GM18526 (cell line): Measurements from ENCODE around the gene RIPOR1.

Experiments used
- POLR2A ChIP-seq: IDR thresholded peaks from 3 replicates; pipeline ENCODE4 v1.6.1; 2011; ENCODE audit not compliant: insufficient read length; ENCODE audit errors: extremely low read depth

Gene RIPOR1

DNA sequence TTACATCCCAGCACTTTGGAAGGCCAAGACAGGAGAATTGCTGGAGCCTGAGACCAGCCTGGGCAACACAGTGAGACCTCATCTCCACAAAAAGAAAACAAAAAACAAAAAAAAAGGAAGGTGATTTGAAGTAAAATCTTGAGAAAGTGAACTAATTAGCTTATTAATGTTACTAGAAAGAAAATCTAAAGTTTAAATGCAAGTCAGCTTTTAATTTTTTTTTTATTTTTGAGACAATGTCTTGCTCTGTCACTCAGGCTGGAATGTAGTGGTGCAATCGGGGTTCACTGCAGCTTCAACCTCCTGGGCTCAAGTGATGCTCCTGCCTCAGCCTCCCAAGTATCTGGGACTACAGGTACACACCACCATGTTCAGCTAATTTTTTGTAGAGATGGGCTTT, 30.2 kb downstream of the RIPOR1 start:
- TF ChIP-seq POLR2A = no peak

DNA sequence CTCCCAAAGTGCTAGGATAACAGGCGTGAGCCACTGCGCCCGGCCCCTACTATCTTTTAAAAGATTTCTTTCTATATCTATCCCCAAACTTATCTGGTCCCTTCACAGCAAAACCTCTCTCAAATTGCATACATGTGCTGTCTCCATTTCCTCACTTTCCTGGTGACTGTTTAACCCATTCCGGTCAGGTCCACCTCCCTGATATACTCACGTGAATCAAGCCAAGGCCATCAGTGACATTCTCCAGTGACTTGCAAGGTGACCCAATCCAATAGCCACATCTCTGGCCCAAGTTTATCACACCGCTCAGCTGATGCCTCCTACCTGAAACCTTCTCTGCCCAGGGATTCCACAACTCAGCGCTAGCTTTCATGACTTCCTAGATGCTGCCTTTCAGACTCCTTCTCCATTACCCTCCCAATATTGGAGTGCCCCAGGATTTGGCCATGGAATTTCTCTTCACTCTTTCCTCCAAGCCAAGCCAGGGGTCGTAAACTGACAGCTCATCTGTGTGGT, 32.3 kb downstream of the RIPOR1 start:
- TF ChIP-seq POLR2A = no peak

DNA sequence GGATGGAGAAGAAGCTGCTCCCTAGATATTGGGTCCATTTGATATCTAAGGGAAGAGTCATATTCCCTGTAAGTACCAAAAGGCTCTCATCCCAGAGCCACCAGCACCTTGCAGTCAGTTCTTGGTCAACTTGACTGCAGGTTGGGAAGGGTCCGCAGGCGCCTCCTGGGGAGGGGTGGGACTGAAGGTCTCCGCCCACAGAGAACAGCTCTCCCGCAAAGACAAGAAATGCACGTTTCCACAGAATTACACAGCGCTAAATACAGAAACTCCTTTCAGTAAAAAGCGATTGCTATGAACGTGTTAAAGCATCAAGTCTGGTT, 32.8 kb downstream of the RIPOR1 start:
- no peak for TF ChIP-seq POLR2A

DNA sequence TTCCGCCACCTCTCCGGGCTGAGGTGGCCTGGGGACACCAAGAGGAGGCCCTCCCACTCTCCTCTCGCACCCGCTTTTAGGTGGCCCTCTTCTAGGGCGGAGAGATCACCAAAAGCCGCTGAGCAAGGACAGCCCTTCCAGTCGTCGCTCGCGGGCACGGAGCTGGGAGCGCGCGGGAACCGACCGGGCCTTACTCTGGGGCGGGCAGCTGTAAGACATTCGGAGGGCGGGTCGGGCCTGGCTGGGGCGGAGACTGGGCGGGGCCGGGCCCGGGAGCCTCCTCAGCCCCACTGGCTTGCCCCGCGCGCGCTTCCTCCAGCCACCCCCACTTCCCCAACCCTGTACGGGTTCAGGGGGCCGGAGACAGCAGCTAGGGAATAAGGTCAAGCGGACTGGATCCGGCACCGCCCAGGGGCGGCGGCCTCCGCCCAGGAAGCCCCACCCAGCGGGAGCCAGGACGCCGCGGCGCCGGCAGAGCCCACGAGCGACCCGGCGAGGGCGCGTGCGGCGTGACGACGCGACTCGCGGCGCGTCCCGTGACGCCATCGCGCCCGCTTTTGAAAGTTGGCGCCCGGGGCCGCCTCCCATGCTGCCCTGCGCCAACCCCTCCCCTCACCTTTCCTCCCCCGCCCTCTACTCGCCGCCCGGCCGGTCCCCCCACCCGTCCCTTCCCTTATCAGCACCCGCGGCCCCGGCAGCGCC, 33.3 kb downstream of the RIPOR1 start:
- peak; percentile 93 for TF ChIP-seq POLR2A

DNA sequence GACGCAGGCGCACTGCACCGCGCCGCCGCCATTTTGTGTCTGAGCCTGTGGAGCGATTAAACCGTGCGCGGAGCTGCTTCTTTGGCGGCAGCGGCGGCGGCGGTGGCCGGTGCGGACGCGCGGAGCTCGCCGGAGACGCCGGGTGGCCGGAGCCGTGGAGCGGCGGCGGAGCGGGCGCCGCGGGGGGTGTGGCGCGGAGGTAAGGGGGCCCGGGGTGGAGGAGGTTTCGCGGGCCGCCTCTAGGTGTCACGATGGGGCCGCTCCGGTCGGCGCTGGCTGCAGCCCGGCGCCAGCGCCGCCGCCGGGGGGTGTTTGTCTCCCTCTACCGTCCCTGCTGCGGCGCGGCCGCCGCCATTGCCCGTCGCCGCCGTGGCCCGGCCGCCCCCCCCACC, 33.9 kb downstream of the RIPOR1 start, which contains the start of gene CTCF:
TSS of gene CTCF (plus strand) at position 1 of the 392 bp plus-strand sequence. CDS start 48,307 bp downstream, outside the sequence.
- peak; percentile 37 for TF ChIP-seq POLR2A

DNA sequence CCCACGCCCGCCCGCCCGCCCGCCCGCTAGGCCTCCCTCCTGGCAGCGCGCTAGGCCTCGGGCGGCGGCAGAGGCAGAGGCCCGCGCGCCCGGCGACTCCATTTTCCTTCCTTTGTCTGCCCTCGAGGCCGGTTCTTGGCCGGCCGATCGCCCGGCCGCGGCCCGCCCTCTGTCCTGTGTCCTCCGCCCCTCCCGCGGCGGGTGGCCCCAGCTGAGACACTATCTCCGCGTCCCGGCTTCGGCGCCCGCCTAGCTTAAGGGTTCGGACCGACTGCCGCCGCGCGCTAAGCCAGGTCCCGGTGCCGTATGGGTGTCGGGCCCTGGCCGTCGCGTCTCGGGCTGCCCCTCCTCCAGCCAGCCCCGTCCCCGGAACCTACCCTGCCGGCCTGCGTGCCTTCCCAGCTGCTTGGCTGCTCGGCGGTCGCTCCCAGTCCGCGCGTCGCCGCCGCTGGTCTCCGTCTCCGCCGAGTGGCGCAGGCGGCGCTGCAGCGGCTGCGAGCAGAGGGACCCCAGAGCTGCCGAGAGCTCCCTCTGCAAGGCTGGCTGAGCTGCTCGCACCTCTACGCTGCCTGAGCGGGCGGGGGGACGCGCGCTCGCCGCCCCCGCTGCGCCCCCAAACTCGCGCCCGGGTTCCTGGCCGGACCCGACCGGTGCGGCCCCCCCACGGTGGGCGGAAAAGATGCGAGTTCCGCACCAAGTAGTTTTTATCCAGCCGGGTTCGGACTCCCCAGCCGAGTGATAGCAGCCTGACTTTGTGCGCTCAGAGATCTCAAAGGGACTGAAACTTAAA, 34.5 kb downstream of the RIPOR1 start:
- TF ChIP-seq POLR2A = peak; percentile 61

DNA sequence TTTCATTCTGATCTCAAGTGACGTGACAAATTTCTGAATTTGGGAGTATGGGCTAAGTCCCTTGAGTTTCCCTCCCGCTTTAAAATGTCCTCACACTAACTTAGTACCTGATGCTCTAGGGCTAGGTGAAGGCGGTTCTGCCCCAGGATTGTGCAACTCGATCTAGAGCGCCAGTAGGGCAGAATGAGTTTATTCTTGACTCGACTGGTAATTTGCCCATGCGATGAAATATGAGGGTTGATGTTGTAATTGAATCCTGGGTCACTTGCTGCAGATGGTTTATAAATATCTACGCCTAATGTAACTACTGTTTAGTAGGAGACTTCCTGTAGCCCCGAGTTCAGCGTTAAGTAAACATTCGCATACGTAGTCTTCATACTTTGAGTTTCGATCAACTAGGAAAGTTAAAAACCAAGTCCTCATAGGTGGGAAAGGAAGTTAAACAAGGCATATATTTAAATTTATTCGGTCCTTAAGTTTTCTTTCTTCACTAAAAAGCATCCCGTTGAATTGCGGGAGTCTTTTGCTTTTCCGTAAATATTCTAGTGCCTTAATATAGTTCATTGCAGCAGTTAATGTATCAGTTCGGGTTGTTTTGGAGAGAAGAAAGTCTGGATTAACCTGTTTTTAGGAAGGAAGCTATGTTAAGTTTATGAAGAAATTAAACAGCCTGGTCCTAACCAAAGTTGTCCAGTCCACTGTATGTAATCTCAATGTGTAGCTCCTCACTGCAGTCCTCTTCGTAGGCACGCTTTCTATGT, 35.3 kb downstream of the RIPOR1 start:
- no peak for TF ChIP-seq POLR2A

DNA sequence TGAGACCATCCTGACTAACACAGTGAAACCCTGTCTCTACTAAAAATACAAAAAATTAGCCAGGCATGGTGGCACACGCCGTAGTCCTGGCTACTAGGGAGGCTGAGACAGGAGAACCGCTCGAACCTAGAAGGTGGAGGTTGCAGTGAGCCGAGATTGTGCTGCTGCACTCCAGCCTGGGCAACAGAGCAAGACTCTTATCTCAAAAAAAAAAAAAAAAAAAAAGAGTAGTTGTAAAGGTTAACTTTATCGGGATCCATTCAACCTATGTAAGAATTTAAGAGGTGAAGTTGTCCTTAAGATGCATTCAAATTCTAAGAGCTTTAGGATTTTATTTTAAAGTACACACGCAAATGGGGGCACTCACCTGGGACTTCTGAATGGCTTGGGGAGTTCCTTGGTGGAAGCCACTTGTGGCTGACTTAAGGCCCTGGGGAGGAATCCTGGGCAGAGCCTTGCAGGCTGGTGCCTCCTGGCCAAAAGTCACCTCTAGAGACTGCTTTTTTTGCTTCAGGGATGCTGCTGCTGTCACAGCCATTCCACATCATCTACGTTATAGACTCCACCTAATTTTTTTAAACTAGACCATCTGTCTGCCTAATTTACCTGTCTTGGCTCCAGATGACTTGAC, 37.0 kb downstream of the RIPOR1 start:
- no peak for TF ChIP-seq POLR2A

DNA sequence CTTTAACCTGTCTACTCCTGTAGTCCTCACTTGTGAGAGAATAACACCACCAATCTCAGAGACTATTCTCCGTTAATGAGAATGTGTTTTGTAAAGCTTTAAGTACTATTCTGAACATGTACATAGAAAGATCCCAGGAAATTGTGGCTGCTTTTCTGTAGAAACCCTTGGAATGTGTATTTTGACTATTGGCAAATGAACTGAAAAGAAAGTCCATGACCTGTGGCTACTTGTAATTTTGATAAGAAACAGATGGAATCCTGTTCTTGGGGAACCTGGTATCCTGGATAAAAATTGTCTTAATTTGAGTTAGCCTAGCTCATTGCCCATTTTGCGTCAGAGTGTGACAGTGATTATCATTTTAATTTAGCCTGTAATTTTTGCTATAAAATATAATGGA, 42.8 kb downstream of the RIPOR1 start:
- no peak for TF ChIP-seq POLR2A

DNA sequence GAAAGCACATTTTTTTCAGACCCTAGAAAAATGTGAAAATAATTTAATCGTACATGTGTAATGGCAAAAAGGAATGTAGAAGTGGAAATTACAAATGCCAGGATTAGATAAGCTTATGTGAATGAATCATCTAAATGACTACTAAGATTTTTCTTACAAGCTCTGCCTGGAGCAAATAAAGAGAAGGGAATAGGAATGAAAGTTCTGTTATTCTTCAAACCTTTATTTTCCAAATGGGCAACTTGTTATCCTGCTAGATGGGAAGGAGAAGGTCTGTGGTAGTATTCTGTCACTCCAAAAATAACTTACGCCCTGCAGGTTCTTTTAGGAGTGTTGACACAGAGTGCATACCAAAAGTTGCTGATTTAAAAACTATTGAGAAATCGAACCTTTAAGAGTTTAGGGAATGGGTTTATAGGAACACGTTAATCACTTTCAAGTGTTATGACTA, 43.4 kb downstream of the RIPOR1 start:
- TF ChIP-seq POLR2A = no peak

DNA sequence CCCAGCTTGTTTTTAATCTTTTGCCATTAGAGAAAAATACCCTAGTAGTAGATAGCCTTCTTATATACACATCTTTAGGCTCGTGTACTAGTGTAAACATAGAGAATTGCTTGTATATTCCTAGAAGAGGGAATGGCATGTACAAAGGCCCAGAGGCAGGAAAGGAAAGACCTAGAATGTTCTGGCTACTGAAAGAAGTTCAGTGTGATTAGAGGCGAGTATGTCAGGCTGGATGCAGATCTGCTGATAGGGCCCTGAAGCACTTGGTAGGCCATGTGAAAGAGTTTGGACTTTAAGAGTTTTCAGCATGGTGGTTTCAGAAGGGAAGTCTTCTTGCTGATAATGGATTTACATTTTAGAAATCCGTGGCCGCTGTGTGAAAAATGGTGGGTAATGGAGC, 51.1 kb downstream of the RIPOR1 start:
- TF ChIP-seq POLR2A = no peak

DNA sequence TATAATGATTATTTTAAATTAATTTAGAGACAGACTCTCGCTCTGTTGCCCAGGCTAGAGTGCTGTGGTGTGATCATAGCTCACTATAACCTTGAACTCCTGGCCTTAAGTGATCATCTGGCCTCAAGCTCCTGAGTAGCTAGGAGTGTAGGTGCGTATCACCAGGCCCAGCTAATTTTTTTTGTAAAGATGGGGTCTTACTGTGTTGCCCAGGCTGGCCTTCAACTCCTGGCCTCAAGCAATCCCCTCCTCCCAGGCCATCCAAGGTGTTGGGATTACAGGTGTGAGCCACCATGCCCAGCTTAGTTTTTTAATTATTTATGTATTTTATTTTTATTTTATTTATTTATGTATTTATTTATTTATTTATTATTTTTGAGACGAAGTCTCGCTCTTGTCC, 51.6 kb downstream of the RIPOR1 start:
- no peak for TF ChIP-seq POLR2A

DNA sequence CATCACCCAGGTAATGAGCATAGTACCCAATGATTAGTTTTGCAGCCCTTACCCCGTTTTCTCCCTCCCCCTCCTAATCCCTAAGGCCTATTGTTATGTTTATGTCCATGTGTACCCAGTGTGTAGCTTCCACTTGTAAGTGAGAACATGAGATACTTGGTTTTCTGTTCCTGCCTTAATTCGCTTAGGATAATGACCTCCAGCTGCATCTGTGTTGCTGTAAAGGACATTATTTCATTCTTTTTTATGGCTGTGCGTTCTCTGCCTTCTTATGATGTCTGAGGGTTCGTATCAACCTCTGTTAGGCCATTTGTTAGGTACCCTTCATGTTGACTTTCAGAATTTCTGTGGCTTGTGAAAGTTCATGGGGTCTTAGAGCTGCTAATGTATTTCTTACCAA, 64.7 kb downstream of the RIPOR1 start:
- TF ChIP-seq POLR2A = no peak

DNA sequence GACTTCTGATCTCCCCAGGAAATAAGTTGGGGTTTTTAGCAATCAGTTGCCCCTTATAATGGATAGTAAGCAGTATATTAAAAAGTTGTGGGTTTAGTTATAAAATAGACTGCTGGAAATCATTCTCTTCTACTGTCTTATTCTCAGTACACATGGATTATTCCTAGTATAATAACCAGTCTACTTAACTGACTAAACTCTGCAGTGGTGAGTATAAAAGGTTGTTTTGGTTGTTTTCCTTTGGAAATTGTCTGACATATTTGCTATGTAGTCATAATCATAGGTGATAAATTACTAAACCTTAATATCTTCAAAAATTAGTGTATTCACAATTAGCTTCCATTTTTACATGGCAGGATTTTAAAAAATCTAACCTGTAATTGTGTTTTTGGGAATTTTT, 65.1 kb downstream of the RIPOR1 start:
- no peak for TF ChIP-seq POLR2A

DNA sequence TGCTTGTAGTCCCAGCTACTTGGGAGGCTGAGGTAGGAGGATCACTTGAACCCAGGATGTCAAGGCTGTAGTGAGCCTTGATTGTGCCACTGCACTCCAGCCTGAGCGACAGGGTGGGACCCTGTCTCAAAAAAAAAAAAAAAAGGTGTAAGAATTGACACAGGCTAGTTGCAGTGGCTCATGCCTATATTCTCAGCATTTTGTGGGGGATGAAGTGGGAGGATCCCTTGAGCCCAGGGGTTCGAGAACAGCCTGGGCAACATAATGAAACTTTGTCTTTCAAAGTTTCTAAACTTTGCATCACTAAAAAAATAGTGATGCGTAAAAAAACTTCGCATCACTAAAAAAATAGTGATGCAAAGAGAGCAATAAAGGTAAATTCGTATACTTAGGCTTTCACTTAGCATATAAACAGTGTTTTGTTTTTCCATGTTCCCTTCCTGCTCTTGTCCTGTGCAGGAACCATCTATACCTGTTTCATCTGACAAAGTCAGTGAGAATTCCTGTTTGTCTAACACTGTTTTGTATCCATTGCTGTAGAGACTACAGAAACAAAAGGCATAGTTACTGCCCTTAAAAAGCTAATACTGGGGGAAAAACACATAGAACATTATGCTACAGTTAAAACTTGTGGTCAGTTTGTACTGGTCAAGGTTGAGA, 65.8 kb downstream of the RIPOR1 start:
- TF ChIP-seq POLR2A = no peak
